CD4-positive, alpha-beta T cell treated with Interleukin-21 for 1 hour (primary cell): Measurements from ENCODE around the gene SFXN2.
"Not testable (repeated sequence)": the region's sequence is repeated elsewhere in the genome, so short reads cannot be mapped to it uniquely, and the experiment has no call there.

Experiments
- DNase-seq: peaks from one replicate; pipeline ENCODE4 v3.0.0-alpha.2; 2020

Gene SFXN2

GRCh38 chr10:102714621-102715455, at the start of gene SFXN2:
SFXN2 (plus strand) TSS chr10:102714636; CDS start chr10:102726637, 12,001 bp downstream.
- DNase-seq, result peak; percentile 45

GRCh38 chr10:102665904-102666509, 48.4 kb upstream of the SFXN2 start:
- DNase-seq, result no peak

- DNase-seq, result not testable (repeated sequence)
Measured at GRCh38 chr10:102667411-102667810, 47.0 kb upstream of the SFXN2 start.

- DNase-seq, result no peak
Measured at GRCh38 chr10:102668326-102669107, 45.9 kb upstream of the SFXN2 start.

GRCh38 chr10:102669206-102670064, 45.0 kb upstream of the SFXN2 start:
- DNase-seq, result no peak

- no peak for DNase-seq
Measured at GRCh38 chr10:102670065-102670670, 44.3 kb upstream of the SFXN2 start.

- no peak for DNase-seq
Measured at GRCh38 chr10:102670871-102671434, 43.5 kb upstream of the SFXN2 start.

GRCh38 chr10:102673236-102673818, 41.1 kb upstream of the SFXN2 start:
- DNase-seq, result no peak

GRCh38 chr10:102673819-102674511, 40.5 kb upstream of the SFXN2 start:
- peak; percentile 87 for DNase-seq

- DNase-seq, result peak; percentile 47
Measured at GRCh38 chr10:102674566-102674965, 39.9 kb upstream of the SFXN2 start.

- no peak for DNase-seq
Measured at GRCh38 chr10:102675011-102675665, 39.3 kb upstream of the SFXN2 start.

GRCh38 chr10:102675666-102676533, 38.5 kb upstream of the SFXN2 start:
- no peak for DNase-seq

GRCh38 chr10:102676534-102677315, 37.7 kb upstream of the SFXN2 start:
- no peak for DNase-seq

- DNase-seq, result no peak
Measured at GRCh38 chr10:102677331-102678067, 36.9 kb upstream of the SFXN2 start.

GRCh38 chr10:102678068-102678400, 36.4 kb upstream of the SFXN2 start:
- DNase-seq, result no peak

GRCh38 chr10:102678842-102679289, 35.6 kb upstream of the SFXN2 start:
- DNase-seq, result no peak

GRCh38 chr10:102679596-102679995, 34.8 kb upstream of the SFXN2 start:
- DNase-seq, result no peak

GRCh38 chr10:102681696-102682095, 32.7 kb upstream of the SFXN2 start:
- DNase-seq, result no peak
